Skin epidermis (tissue), 12 donors: ENCODE measurements around the gene RHOT1.
"Not testable (repeated sequence)": the region's sequence is repeated elsewhere in the genome, so short reads cannot be mapped to it uniquely, and the experiment has no call there.

Source experiments
- H3K27ac ChIP-seq, 21 experiments: fragments of 200-600 bp; sonication (generic) in 11 of 21; one replicate each; pipeline ENCODE4 v1.5.0; 2020; ENCODE audit warnings: mild to moderate bottlenecking in 3 of 21, inconsistent platforms in 2 of 21, moderate library complexity in 2 of 21
- H3K4me3 ChIP-seq, 7 experiments: fragments of 200-600 bp; sonication (generic) in 2 of 7; one replicate each; pipeline ENCODE4 v1.5.0; 2020; ENCODE audit warnings: inconsistent platforms in 2 of 7, mild to moderate bottlenecking in 2 of 7, moderate library complexity in 1 of 7

The RHOT1 gene

DNA sequence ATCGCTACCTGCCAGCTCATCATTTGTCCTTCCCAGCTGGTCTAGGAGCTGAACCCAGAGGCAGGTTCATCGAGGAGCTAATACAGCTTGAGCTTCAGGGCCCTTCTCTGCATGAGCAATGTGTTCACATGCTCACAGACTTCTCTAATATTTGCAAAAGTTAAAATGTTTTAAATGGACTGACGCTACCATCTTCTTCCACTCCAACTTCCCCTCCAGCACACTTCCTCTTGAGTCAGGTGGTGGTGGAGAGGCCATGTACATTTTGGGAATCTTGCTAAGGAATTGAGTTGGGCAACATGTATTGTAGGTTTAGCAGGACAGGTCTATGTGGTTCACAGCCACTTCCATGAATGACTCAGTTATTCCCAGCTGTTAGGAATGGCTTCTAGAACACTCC, 21.6 kb upstream of the RHOT1 start:
- Histone ChIP-seq H3K4me3 (no peak overlapping the region), H3K27ac (peak overlapping the region in 10 of 21 experiments; percentile 3 to 78 (median 44))

DNA sequence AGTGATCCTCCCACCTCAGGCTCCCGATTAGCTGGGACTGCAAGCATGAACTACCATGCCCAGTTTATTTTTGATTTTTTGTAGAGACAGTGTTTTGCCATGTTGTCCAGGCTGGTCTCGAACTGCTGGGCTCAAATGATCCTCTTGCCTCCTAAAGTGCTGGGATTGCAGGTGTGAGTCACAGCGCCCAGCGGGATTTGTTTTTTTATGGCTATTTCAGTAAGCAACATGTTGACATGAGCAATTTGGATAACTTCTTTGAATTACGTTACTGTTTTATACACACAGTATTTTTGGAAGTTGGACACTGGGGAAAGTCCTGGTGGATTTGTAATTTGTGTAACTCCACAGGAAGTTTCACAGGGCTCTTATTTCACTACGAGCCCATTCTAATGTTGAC, 18.5 kb upstream of the RHOT1 start:
- peak overlapping the region in 2 of 21 experiments; percentile 3 to 34 for H3K27ac ChIP-seq

DNA sequence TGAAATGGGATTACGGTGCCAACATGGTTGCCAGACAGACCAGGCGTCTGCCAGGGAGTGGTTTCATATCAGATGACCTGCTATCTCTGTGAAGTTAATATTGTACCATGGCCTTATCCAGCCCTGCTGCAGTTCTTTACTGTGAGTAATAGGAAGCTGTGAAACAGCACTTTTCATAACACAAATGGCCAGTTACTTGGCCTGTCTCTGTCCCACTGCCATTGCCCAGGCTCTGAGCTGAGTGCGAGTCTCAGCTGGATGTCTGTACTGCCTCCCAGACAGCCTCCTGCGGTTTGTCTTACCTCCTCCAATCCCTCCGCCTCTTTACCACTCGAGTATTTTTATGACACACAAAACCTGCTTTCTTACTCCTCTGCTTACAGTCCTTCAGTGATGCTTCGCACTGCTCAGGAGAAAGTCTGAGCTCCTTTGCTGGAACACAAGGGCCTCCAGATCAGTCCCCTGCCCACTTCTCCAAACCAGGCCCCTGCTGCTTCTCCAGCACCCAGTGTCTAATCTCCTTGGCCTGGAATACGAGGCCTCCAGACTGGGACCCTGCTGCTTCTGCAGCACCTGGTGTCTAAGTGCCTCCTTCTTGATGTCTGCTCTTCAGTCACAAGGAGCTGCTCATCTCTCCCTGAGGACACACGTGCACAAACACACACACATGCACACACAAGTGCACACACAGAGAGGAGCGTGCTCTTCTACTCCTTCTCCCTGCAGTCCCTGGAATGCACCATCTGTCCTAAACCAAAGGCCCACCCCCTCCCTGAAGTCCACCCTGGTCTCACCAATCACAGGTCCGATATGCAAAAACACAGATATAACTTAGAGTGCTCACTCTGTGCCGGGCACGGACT, 17.1 kb upstream of the RHOT1 start:
- no peak overlapping the region for H3K4me3 ChIP-seq
- H3K27ac ChIP-seq = peak overlapping the region in 4 of 21 experiments; percentile 25 to 43 (median 26)

More for the DNA sequence above, 18.5 kb upstream of the RHOT1 start:
- no peak overlapping the region for H3K4me3 ChIP-seq

DNA sequence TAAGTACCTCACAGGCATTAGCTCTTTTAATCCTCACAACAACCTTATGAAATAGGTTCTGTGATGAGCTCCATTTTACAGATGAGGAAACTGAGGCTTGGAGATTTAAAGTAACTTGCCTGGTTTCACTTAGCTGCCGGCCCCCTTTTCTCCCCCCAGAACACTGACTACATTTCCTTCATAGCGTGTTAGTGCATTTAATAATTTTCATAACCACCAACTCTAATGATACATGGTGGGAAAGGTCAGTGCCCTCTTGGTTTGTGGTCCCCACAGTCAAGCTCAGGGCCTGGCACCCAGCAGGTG, 16.5 kb upstream of the RHOT1 start:
- H3K27ac ChIP-seq = peak overlapping the region in 3 of 21 experiments; percentile 78 to 94 (median 90)
- no peak overlapping the region for H3K4me3 ChIP-seq

DNA sequence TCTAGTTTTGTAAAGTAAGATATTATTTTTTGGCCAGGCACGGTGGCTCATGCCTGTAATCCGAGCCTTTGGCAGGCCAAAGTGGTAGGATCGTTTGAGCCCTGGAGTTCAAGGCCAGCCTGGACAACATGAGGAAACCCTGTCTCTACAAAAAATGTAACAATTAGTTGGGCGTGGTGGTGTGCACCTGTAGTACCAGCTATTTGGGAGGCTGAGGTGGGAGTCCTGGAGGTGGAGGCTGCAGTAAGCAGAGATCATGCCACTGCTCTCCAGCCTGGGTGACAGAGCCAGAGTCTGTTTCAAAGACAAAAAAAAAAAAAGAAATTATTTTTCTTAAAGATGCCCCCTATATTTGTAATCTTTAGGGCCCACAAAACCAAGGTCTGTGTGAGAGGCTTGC, 16.0 kb upstream of the RHOT1 start:
- peak overlapping the region in 10 of 21 experiments; percentile 78 to 95 (median 89) for H3K27ac ChIP-seq

DNA sequence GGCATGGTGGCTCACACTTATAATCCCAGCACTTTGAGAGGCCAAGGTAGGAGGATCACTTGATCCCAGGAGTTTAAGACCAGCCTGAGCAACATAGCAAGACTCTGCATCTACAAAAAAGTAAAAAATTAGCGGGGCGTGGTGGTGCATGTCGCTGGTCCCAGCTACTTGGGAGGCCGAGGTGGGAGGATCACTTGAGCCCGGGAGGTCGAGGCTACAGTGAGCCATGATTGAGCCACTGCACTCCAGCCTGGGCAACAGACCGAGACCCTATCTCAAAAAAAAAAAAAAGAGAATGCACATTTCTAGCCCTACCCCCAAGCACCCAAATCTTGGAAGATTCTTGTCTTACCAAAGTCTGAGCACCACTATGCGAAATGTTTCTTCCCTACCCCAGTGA, 15.6 kb upstream of the RHOT1 start:
- Histone ChIP-seq H3K27ac (peak overlapping the region in 20 of 21 experiments; percentile 73 to 98 (median 89)), H3K4me3 (peak overlapping the region in 3 of 7 experiments; percentile 47 to 52 (median 52))

More for the DNA sequence above, 16.0 kb upstream of the RHOT1 start:
- no peak overlapping the region for H3K4me3 ChIP-seq

DNA sequence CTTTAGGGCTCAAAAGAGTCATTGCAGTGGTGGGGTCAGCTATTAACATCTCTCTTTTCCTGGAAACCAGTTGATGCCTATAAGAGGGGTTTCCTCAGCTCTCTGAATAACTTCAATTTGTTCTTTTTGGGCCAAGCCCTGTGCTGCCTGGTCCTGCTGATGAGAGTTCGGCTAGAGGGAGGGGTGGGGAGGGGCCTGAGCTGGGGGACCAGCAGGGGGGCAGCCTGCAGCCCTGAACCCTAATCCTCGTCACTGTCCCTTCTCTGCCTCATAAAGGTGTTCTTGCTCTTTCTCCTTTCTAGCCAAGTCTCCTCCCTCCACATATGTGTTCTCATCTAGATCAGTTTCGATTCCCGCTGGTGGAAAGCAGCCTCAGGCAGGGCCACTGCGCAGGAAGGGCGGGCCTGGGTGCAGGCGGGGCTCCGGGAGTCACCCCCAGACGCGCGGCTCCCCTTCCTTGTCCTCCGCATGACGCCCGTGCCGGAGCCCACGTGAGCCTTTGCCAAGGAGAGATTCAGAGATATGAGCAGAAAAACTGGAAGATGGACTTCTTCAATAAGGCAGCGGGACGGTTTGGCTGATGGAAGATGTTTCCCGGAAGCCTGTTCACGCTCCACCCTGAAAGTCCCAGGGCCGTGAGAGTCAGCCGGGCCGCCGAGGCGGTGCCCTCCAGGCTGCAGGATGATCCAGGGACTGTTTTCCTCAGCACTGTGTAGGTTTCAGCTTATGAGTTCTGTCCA, 15.0 kb upstream of the RHOT1 start:
- peak overlapping the region; percentile 43 to 66 (median 47) for H3K4me3 ChIP-seq
- peak overlapping the region in 20 of 21 experiments; percentile 73 to 98 (median 89) for H3K27ac ChIP-seq

DNA sequence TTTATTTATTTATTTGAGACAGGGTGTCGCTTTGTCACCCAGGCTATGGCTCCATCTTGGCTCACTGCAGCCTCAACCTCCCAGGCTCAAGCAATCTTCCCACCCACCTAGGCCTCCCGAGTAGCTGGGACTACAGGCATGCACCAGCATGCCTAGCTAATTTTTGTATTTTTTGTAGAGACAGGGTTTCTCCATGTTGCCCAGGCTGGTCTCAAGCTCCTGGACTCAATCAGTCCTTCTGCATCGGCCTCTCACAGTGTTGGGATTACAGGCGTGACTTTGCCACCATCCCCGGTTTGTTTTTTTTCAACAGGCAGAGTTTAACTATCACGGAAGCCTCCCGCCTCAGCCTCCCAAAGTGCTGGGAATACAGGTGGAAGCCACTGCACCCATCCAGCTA, 13.8 kb upstream of the RHOT1 start:
- peak overlapping the region in 6 of 7 experiments; percentile 43 to 52 (median 47) for H3K4me3 ChIP-seq

DNA sequence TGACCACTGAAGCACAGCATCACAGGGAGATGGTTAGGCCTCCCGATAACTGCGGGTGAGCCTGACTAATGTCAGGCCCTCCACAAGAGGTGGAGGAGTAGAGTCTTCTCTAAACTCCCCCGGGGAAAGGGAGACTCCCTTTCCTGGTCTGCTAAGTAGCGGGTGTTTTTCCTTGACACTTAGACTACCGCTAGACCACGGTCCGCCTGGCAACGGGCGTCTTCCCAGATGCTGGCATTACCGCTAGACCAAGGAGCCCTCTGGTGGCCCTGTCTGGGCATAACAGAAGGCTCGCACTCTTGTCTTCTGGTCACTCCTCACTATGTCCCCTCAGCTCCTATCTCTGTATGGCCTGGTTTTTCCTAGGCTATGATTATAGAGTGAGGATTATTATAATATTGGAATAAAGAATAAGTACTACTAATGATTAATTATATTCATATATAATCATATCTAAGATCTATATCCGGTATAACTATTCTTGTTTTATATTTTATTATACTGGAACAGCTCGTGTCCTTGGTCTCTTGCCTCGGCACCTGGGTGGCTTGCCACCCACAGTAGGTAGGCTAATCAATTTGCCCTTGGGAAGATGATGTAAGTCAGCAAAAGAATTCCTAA, 6.7 kb upstream of the RHOT1 start:
- not testable (repeated sequence) for H3K4me3 ChIP-seq, H3K27ac ChIP-seq

More for the DNA sequence above, 13.8 kb upstream of the RHOT1 start:
- H3K27ac ChIP-seq = peak overlapping the region in 17 of 21 experiments; percentile 6 to 98 (median 89)

DNA sequence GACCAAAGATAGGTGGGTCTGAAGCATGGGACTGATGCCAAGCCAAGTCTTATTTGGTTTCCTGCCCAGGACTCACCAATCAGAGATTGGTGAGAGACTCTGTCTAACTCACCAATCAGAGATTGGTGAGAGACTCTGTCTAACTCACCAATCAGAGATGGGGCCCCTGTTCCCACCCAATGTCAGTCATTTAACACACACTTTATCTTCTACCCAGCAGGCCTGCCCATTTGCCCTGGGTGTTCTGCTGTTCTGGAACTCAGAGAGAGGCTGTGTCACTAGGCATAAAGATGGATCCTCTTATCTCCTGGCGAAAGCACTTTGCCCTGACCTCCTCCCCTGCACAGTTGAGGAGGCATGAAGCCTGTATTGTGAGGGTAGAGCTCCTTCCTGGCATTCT, 5.4 kb upstream of the RHOT1 start:
- Histone ChIP-seq H3K27ac (no peak overlapping the region), H3K4me3 (no peak overlapping the region)

DNA sequence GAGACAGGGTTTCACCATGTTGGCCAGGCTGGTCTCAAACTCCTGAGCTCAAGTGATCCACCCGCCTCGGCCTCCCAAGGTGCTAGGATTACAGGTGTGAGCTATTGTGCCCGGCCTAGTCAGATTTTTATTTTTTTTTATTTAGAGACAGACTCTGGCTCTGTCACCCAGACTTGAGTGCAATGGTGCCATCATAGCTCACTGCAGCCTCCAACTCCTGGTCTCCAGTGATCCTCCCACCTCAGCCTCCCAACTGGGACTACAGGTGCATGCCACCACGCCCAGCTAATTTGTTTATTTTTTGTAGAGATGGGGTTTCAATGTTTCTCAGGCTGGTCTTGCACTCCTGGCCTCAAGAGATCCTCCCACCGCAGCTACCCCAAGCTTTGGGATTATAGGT, 2.8 kb upstream of the RHOT1 start:
- H3K27ac ChIP-seq, H3K4me3 ChIP-seq: not testable (repeated sequence)

DNA sequence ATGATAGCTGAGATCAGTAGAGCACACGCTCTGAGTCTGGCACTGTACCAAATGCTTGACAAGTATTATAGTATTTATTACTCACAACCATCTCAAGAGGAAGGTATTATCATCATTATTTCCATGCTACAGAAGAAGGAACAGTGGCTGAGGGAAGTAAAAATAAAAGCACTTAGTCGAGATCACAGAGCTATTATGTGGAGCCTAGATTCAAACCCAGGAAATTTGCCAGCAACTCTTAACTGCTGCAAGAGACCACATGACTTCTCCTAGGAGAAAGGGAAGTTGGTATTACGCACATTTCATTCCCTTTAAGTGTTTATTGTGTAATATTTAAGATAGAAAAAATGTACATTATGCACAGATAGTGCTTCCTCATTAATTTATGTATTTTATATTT, 1.0 kb upstream of the RHOT1 start:
- Histone ChIP-seq H3K27ac (peak overlapping the region in 20 of 21 experiments; percentile 13 to 96 (median 92)), H3K4me3 (peak overlapping the region in 6 of 7 experiments; percentile 78 to 96 (median 87))

DNA sequence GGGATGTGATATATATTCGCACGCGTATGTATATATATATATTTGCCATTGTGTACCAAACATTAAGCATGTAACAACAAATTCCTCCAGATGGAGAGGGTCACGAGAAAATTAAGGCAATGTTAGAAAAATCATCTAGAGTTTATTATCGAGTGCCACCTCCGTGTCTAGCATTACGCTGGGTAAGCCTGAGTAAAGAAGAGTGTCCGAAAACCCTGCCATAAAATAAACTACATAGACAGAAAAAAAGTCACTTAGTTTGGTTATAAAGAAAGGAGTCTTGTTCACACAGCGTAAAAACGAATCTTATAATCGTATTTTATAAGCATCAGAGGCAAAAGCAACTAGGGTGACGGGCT, 644 bp upstream of the RHOT1 start:
- peak overlapping the region; percentile 44 to 96 (median 92) for H3K27ac ChIP-seq
- peak overlapping the region; percentile 78 to 96 (median 86) for H3K4me3 ChIP-seq

DNA sequence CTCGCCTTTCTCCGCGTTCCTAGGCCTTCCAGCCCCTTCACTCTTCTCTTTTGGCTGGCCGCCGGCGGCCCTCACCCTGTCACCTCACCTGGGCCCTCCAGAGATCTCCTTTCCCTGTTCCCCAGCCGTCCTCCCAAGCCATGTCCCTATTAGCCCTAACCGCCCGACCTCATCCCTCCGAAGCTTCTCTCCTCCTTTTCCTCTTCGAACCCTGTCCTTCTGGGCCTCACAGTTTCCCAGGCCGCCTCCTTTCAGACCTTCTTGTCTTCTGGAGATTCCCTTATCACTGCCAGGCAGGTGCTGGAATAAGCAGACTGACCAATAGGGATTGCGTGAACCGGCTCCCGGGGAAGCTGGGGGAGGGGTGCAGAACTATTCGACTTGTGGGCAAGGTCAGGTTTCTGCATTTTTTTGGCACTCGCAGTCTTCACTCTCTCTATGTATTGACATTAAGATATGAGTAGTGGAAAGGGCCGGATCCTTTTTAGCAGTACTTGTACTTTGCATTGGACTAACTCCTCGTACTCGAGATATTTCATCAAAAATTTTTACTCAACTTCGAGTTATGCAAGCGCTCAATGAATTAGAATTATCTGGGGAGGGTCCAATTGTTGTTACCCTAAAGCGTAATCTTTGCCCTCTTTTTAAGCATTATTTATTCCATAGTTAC, 690 bp downstream of the RHOT1 start:
- H3K4me3 ChIP-seq = peak overlapping the region; percentile 78 to 96 (median 86)
- peak overlapping the region; percentile 60 to 96 (median 92) for H3K27ac ChIP-seq

DNA sequence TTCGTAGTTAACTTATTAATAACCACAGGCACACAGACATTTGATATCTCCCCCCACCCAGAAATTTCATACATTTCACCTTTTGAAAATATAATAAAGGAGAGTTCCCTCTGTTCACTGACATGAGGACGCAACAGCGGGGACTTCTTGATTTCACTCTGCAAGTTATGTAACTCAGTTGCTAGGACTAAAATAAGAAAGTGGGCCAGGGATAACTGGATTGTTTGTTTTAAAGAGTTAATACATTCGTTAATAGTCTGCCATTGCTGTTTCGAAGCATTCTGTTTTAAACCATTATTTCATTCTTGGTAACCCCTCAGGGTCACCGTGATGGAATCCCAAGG, 1.2 kb downstream of the RHOT1 start:
- peak overlapping the region in 13 of 21 experiments; percentile 9 to 96 (median 93) for H3K27ac ChIP-seq

DNA sequence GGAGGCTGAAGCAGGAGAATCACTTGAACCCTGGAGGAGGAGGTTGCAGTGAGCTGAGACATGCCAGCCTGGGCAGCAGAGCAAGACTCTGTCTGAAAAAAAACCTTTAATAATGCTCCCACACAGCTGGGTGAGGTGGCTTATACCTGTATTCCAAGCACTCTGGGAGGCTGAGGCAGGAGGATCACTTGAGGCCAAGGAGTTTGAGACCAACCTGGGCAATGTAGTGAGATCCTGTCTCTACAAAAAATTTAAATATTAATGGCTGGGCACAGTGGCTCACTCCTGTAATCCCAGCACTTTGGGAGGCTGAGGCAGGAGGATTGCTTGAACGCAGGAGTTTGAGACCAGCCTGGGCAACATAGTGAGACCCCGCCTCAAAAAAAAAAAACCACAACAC, 2.1 kb downstream of the RHOT1 start:
- Histone ChIP-seq H3K27ac (peak overlapping the region in 5 of 21 experiments; percentile 4 to 95 (median 34)), H3K4me3 (peak overlapping the region in 1 of 7 experiments; percentile 78)

More for the DNA sequence above, 1.2 kb downstream of the RHOT1 start:
- H3K4me3 ChIP-seq = peak overlapping the region; percentile 78 to 96 (median 86)

DNA sequence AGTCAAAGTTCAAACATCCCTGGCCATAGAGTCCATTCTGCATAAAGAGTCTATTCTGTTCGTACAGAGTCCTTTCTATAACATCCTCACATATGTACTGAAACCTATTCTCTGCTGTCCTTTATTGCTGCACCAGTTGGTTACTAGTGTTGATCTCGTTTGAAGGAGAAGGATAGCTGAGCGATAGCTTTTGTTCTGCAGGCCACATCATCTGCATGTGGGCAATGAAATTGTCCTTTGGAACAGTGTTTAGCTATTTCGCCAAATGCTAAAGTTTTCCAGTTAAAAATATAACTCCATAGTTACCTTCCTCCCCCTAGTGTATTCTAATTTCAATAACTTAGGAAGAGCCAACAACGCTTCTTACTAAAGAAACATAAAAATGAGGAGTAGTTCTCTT, 6.0 kb downstream of the RHOT1 start:
- H3K27ac ChIP-seq = no peak overlapping the region
- H3K4me3 ChIP-seq = no peak overlapping the region

DNA sequence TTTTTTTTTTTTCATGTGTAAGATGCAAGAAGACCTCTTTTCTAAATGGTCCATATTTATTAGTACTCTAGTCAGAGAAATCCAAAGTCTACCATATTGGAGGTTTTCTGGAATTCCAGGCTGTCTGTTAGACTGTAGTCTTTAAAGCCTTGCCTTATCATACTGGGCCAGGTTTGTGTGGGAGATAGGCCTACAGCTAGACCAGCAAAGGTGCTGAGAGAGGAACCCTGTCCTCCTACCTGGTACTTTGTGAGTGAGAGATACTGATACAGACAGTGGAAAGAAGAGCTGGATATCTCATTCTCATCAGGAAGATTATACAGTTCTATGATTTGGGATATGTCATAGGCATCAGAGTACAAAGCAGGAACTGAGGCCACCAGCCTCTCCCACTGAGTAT, 8.1 kb downstream of the RHOT1 start:
- Histone ChIP-seq H3K27ac (no peak overlapping the region), H3K4me3 (no peak overlapping the region)

DNA sequence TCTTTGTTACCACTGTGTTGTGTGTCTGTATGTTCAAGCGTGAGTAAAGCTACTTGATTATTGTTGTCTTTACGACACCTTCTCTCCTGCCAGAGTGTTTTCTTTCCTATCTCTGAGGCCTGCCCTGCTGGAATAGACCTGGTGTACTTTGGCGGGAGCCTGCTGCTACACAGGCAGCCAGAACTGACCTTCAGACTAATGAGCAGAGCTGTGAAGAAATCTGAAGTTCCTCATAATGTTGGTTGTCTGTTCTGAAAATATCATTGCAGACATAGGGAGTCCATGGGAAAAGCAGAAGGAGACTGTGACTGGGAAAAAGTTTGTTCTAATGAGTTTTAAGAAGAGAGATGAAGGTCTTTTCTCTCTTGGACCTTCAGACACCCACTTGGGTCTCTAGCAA, 9.8 kb downstream of the RHOT1 start:
- H3K27ac ChIP-seq = peak overlapping the region in 1 of 21 experiments; percentile 17
- H3K4me3 ChIP-seq = no peak overlapping the region

DNA sequence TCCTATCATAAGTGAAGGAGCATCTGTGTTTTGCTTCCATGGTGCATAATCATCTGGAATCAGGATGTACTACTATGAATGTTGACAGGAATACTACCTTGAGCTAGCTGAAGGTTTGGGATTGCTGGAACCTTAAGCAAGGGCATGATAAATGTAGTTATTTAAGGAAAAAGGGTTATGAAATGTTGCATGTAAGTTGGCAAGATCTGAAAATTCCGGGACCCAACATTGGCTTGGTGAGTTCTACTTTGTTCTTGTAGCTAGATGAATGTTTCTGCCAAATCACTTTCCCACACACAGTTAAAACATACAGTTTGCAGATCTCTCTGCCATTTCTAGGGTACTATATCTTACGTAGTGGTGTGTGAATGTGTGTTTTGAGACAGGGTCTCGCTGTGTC, 13.6 kb downstream of the RHOT1 start:
- H3K4me3 ChIP-seq = no peak overlapping the region

More for the DNA sequence above, 13.6 kb downstream of the RHOT1 start:
- no peak overlapping the region for H3K27ac ChIP-seq
